Cortex of kidney (tissue), 1 donor: ENCODE data around the gene KANSL3.
"Not testable (repeated sequence)": the region's sequence is repeated elsewhere in the genome, so short reads cannot be mapped to it uniquely, and the experiment has no call there.

Experiments
- DNase-seq: peaks from one replicate; lab custom pipeline; 2025; lab: John Stamatoyannopoulos, UW

KANSL3 gene

GRCh38 chr2:96654791-96655190 lies 16.7 kb upstream of the KANSL3 start:
- not testable (repeated sequence) for DNase-seq

- DNase-seq = no peak
These were observed 13.7 kb upstream of the KANSL3 start for GRCh38 chr2:96651793-96652192.

- no peak for DNase-seq
These were observed 11.2 kb upstream of the KANSL3 start for GRCh38 chr2:96649342-96649741.

GRCh38 chr2:96648306-96648930 lies 10.3 kb upstream of the KANSL3 start:
- no peak for DNase-seq

- DNase-seq = no peak
These were observed 9.6 kb upstream of the KANSL3 start for GRCh38 chr2:96647681-96648080.

GRCh38 chr2:96642564-96643360 lies 4.7 kb upstream of the KANSL3 start, which contains the start of gene FER1L5:
FER1L5 (plus strand) TSS chr2:96642764; CDS start chr2:96642837, 73 bp downstream.
- DNase-seq = no peak

- no peak for DNase-seq
These were observed 548 bp downstream of the KANSL3 start for GRCh38 chr2:96637385-96638143.

- DNase-seq = no peak
These were observed 1.5 kb downstream of the KANSL3 start for GRCh38 chr2:96636551-96637171.

GRCh38 chr2:96633641-96634040 lies 4.5 kb downstream of the KANSL3 start:
- no peak for DNase-seq

- DNase-seq = no peak
These were observed 6.2 kb downstream of the KANSL3 start for GRCh38 chr2:96631804-96632435.

GRCh38 chr2:96626553-96626942 lies 11.6 kb downstream of the KANSL3 start:
- DNase-seq = no peak

GRCh38 chr2:96625571-96626552 lies 12.2 kb downstream of the KANSL3 start:
- no peak for DNase-seq

GRCh38 chr2:96623116-96623515 lies 15.0 kb downstream of the KANSL3 start:
- no peak for DNase-seq

- DNase-seq = no peak
These were observed 15.6 kb downstream of the KANSL3 start for GRCh38 chr2:96622544-96622943.

GRCh38 chr2:96618596-96619283 lies 19.4 kb downstream of the KANSL3 start:
- no peak for DNase-seq

- DNase-seq = no peak
These were observed 21.1 kb downstream of the KANSL3 start for GRCh38 chr2:96617012-96617411.

GRCh38 chr2:96616535-96616934 lies 21.6 kb downstream of the KANSL3 start:
- DNase-seq = no peak

GRCh38 chr2:96616128-96616527 lies 22.0 kb downstream of the KANSL3 start:
- DNase-seq = no peak

- DNase-seq = no peak
These were observed 29.4 kb downstream of the KANSL3 start for GRCh38 chr2:96608469-96609455.
